ENCODE data around the gene TRPM3.

The TRPM3 gene

GRCh38 chr9:70519912-70520724 is 601.3 kb downstream of the TRPM3 start:
- no peak for TF ChIP-seq CTCF (IDR thresholded peaks at IDR 0.05; ENCODE audit: low read depth, low read length, missing control alignments)
- H3K27ac ChIP-seq: no peak overlapping the region
- H3K36me3 ChIP-seq (replicated peaks): no peaks in the 10 kb centered on the region
- DNase-seq: no peak
- H3K4me3 ChIP-seq (ENCODE audit: low read depth, low read length): no peak overlapping the region
- in situ Hi-C loops (cut with HindIII; ENCODE audit: low pct_ligation_motif_present, low sequenced_read_pairs): no loop called here
- no peaks in the 10 kb centered on the region for H3K27me3 ChIP-seq (replicated peaks)

- in situ Hi-C loops (cut with HindIII; ENCODE audit: low pct_ligation_motif_present, low sequenced_read_pairs): no loop called here
- TF ChIP-seq CTCF (IDR thresholded peaks at IDR 0.05; ENCODE audit: low read depth, low read length, missing control alignments): no peak
- no peak for DNase-seq
- H3K27me3 ChIP-seq (replicated peaks): no peaks in the 10 kb centered on the region
- H3K36me3 ChIP-seq (replicated peaks): no peaks in the 10 kb centered on the region
- H3K4me3 ChIP-seq (ENCODE audit: low read depth, low read length): no peak overlapping the region
- no peak overlapping the region for H3K27ac ChIP-seq
These were observed 603.4 kb downstream of the TRPM3 start for GRCh38 chr9:70517926-70518610.

- in situ Hi-C loops (cut with HindIII; ENCODE audit: low pct_ligation_motif_present, low sequenced_read_pairs): no loop called here
- no peak for TF ChIP-seq CTCF (IDR thresholded peaks at IDR 0.05; ENCODE audit: low read depth, low read length, missing control alignments)
- no peaks in the 10 kb centered on the region for H3K36me3 ChIP-seq (replicated peaks)
These were observed 607.1 kb downstream of the TRPM3 start for GRCh38 chr9:70514273-70514672.

GRCh38 chr9:70511858-70512257 is 609.6 kb downstream of the TRPM3 start:
- in situ Hi-C loops (cut with HindIII; ENCODE audit: low pct_ligation_motif_present, low sequenced_read_pairs): no loop called here
- no peak overlapping the region for H3K27ac ChIP-seq
- H3K4me3 ChIP-seq (ENCODE audit: low read depth, low read length): no peak overlapping the region
- TF ChIP-seq CTCF (IDR thresholded peaks at IDR 0.05; ENCODE audit: low read depth, low read length, missing control alignments): no peak
- no peaks in the 10 kb centered on the region for H3K36me3 ChIP-seq (replicated peaks)
- DNase-seq: no peak
- no peaks in the 10 kb centered on the region for H3K27me3 ChIP-seq (replicated peaks)

More at GRCh38 chr9:70514273-70514672, 607.1 kb downstream of the TRPM3 start:
- no peaks in the 10 kb centered on the region for H3K27me3 ChIP-seq (replicated peaks)
- H3K27ac ChIP-seq: no peak overlapping the region
- DNase-seq: no peak
- H3K4me3 ChIP-seq (ENCODE audit: low read depth, low read length): no peak overlapping the region

- no peak overlapping the region for H3K27ac ChIP-seq
- H3K36me3 ChIP-seq (replicated peaks): no peaks in the 10 kb centered on the region
- no peak overlapping the region for H3K4me3 ChIP-seq (ENCODE audit: low read depth, low read length)
- peak; percentile 81 for TF ChIP-seq CTCF (IDR thresholded peaks at IDR 0.05; ENCODE audit: low read depth, low read length, missing control alignments)
- no peak for DNase-seq
- in situ Hi-C loops (cut with HindIII; ENCODE audit: low pct_ligation_motif_present, low sequenced_read_pairs): no loop called here
- H3K27me3 ChIP-seq (replicated peaks): no peaks in the 10 kb centered on the region
These were observed 611.2 kb downstream of the TRPM3 start for GRCh38 chr9:70510157-70510770.
